Loucy (cell line): Measurements from ENCODE around the gene CDH4.

Source experiments
- EZH2phosphoT487 ChIP-seq: fragments of 200-600 bp; IDR thresholded peaks from 2 replicates; pipeline ENCODE4 v1.6.1; 2018; ENCODE audit warnings: antibody characterized with exemption, mild to moderate bottlenecking, moderate library complexity, borderline replicate concordance
- TF ChIP-seq, protein P1 (sequence below): fragments of 200-600 bp; sonication (generic); conservative IDR thresholded peaks from 2 replicates; pipeline ENCODE4 v1.5.1; 2014; ENCODE audit warnings: mild to moderate bottlenecking, antibody characterized with exemption, low read length

DNA sequence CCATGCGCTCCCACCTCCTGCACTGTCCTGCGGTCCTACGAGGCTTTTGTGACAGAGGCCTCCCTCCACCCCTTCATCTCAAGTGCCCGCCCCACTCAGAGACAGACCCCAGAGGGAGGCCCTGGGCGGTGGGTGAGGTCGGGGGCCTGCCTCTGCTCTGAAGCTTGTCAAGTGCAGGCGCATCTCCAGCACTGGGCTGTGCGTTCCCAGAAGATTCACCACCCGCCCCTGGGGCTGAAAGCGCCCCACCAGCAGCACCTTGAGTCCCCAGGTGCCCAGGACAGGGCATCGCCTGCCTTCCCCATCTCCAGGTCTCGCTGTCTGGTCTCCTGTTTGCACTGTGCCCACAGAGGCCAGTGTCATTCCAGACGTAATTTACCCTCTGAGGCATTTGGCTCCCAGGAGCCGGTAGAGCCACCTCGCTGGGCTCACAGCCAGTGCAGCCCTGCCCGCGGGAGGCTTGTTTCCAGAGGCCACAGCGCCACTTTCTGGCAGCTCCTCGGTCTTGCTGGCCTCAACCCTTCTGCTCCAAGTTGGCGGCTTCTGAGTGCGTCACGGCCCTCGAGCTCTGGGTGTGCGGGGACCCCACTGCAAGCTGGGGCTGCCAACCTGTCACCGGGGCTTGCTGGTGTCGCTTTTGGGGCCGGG is 622.5 kb downstream of the CDH4 start:
- TF ChIP-seq, protein P1, sequence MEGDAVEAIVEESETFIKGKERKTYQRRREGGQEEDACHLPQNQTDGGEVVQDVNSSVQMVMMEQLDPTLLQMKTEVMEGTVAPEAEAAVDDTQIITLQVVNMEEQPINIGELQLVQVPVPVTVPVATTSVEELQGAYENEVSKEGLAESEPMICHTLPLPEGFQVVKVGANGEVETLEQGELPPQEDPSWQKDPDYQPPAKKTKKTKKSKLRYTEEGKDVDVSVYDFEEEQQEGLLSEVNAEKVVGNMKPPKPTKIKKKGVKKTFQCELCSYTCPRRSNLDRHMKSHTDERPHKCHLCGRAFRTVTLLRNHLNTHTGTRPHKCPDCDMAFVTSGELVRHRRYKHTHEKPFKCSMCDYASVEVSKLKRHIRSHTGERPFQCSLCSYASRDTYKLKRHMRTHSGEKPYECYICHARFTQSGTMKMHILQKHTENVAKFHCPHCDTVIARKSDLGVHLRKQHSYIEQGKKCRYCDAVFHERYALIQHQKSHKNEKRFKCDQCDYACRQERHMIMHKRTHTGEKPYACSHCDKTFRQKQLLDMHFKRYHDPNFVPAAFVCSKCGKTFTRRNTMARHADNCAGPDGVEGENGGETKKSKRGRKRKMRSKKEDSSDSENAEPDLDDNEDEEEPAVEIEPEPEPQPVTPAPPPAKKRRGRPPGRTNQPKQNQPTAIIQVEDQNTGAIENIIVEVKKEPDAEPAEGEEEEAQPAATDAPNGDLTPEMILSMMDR: no peak
- TF ChIP-seq EZH2phosphoT487: no peak
